ENCODE data around the gene ZBP1. TPM values are rescaled to one million over a fixed set of nuclear protein-coding genes. Genes with fewer than 3 reads are reported as not detected.

Gene ZBP1
- total RNA-seq, 1 experiment from 2014 or later = not detected

- H3K4me3 ChIP-seq (replicated peaks in 1 of 2; ENCODE audit: low read depth in 1 of 2, low read length in 2 of 2) = no peak overlapping the region
- peaks cover 0 to 7% of the 10 kb centered on the region in 2 experiments; a peak in 1 of 4 replicates for H3K4me1 ChIP-seq (ENCODE audit: control insufficient read depth in 1 of 2, insufficient read depth in 2 of 2, low read length in 2 of 2)
- DNase-seq (ENCODE audit: low read depth, low spot score) (no peak), ATAC-seq (no peak)
- ChIA-PET CTCF (interaction anchor here (0.8 to 1.9 kb wide), 8 partner anchors 79 to 585 kb away, joined by 3 to 14 read pairs (median 6); no protein-coding TSS in a partner anchor), RAD21 (ENCODE audit: low non-redundant PET in 1 of 2, low total read pairs in 2 of 2, uncharacterized antibody in 2 of 2, unreplicated experiment in 2 of 2) (interaction anchor here in 1 of 2 experiments (1.2 kb wide), 1 partner anchor 82 kb away, joined by 4 read pairs; no protein-coding TSS in a partner anchor), POLR2A (no interaction called here)
- BruUV-seq (replicated peaks) = no TSS peak
- intact Hi-C loops (cut with micrococcal nuclease) = loop anchor here (10.0 kb wide), 3 partner anchors 211 to 1859 kb away; no protein-coding TSS in a partner anchor
- no peaks in the 10 kb centered on the region for H3K27me3 ChIP-seq (ENCODE audit: insufficient read depth, low read length)
- no peak overlapping the region for H3K9ac ChIP-seq (ENCODE audit: low read length)
- no peak overlapping the region for H3K27ac ChIP-seq (ENCODE audit: low read depth, low read length)
- no peaks in the 10 kb centered on the region for H3K79me2 ChIP-seq (ENCODE audit: insufficient read depth, low read length)
- H4K20me1 ChIP-seq (ENCODE audit: insufficient read depth) = no peaks in the 10 kb centered on the region
- H3K9me2 ChIP-seq (ENCODE audit: insufficient read depth) = no peaks in the 10 kb centered on the region
- H3K36me3 ChIP-seq (ENCODE audit: control insufficient read depth in 1 of 2, insufficient read depth in 2 of 2, low read length in 2 of 2) = no peaks in the 10 kb centered on the region
- H3K4me2 ChIP-seq (ENCODE audit: low read length) = no peak overlapping the region
- no peak overlapping the region for H2AFZ ChIP-seq (ENCODE audit: low read depth, low read length, poor library complexity, severe bottlenecking)
- TF ChIP-seq EGR1 (IDR thresholded peaks at IDR 0.05; ENCODE audit: low read depth) (no peak), SRF (IDR thresholded peaks at IDR 0.05; ENCODE audit: low read depth) (no peak), FOSL1 (IDR thresholded peaks at IDR 0.05; ENCODE audit: low read depth) (no peak), POLR2A (IDR thresholded peaks at IDR 0.05; ENCODE audit: borderline replicate concordance, extremely low read depth, insufficient read depth, insufficient read length) (no peak), EZH2 (IDR thresholded peaks at IDR 0.05) (no peak), SP1 (IDR thresholded peaks at IDR 0.05; ENCODE audit: low read depth) (no peak), EZH2phosphoT487 (IDR thresholded peaks at IDR 0.05; ENCODE audit: borderline replicate concordance) (no peak), JUND (IDR thresholded peaks at IDR 0.05) (no peak), ATF3 (IDR thresholded peaks at IDR 0.05) (no peak), CTCF (IDR thresholded peaks at IDR 0.05 in 2 of 3, conservative IDR thresholded peaks at IDR 0.05 in 1 of 3; ENCODE audit: borderline replicate concordance in 1 of 3, insufficient read depth in 1 of 3, low read depth in 2 of 3, low read length in 2 of 3) (no peak), ZNF274 (IDR thresholded peaks at IDR 0.05; ENCODE audit: low read depth, low read length) (no peak), ELF1 (IDR thresholded peaks at IDR 0.05; ENCODE audit: borderline replicate concordance, low read depth) (no peak), REST (IDR thresholded peaks at IDR 0.05; ENCODE audit: low read depth) (no peak), RAD21 (IDR thresholded peaks at IDR 0.05; ENCODE audit: low read depth) (no peak), CBX3 (IDR thresholded peaks at IDR 0.05; ENCODE audit: low read depth) (no peak), POLR2AphosphoS5 (IDR thresholded peaks at IDR 0.05; ENCODE audit: low read depth, low read length) (no peak), SIN3A (IDR thresholded peaks at IDR 0.05; ENCODE audit: low read depth) (no peak), ZFX (IDR thresholded peaks at IDR 0.05) (no peak), ZBTB33 (IDR thresholded peaks at IDR 0.05; ENCODE audit: extremely low read depth, insufficient replicate concordance, low read length) (no peak)
- no peaks in the 10 kb centered on the region for H3K9me3 ChIP-seq (ENCODE audit: control insufficient read depth in 1 of 2, insufficient read depth in 1 of 2, low read depth in 1 of 2, low read length in 2 of 2)
Measured at GRCh38 chr20:57595041-57596030, 24.9 kb downstream of the ZBP1 start.

Data from HCT116 (cell line).